Ecto neural progenitor cell (in vitro differentiated cells): ENCODE data around the gene UNC13B.
"Not testable (repeated sequence)": the region's sequence is repeated elsewhere in the genome, so short reads cannot be mapped to it uniquely, and the experiment has no call there.

Source experiments
- DNase-seq: peaks from one replicate; pipeline ENCODE4 v3.0.0-alpha.2; 2018; ENCODE audit warnings: low spot score

UNC13B gene

DNA sequence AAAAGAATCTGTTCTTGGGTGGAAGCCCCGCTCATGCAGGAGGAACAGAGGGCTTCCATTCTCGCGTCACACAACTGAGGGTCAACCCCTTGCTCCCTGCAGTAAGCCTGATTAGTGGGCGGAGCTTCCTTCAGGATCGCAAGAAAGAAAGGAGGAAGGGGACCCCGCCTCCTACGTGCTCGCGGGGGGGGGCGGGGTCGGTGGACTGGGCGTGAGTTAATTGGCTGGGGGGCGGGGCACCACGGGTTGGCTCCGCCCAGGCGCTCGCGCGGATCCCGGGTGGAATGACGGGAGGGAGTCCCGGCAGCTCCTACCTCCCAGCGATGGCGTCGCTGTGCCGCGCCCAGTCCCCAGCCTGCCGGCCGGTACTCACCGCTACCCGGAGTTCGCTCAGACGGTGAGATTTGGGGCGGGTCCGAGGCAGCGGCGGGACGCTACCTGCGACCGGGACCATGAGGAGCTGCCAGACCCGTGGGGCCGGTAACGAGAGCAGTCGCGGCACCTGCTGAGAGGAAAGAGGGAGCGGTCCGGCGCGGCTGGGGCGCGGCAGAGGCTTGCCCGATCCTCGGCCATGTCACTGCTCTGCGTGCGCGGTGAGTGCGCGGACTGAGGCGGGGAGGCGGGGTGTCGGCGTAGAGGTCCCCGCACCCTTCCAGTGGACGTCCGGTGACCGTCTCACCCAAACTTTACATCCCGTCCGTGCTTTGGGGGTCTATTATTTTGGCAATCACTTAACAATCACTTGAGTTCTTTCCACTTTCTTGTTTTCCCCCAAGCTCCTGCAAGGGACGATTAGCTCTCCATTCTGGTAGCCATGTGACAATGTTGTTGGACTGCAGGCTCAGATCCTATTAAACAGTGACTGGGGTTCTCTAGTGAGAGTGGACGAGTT is at the start of gene UNC13B:
TSS of gene UNC13B (plus strand) at position 297 of the 892 bp plus-strand sequence. CDS start at position 572, 275 bp downstream.
- DNase-seq: peak; percentile 98

DNA sequence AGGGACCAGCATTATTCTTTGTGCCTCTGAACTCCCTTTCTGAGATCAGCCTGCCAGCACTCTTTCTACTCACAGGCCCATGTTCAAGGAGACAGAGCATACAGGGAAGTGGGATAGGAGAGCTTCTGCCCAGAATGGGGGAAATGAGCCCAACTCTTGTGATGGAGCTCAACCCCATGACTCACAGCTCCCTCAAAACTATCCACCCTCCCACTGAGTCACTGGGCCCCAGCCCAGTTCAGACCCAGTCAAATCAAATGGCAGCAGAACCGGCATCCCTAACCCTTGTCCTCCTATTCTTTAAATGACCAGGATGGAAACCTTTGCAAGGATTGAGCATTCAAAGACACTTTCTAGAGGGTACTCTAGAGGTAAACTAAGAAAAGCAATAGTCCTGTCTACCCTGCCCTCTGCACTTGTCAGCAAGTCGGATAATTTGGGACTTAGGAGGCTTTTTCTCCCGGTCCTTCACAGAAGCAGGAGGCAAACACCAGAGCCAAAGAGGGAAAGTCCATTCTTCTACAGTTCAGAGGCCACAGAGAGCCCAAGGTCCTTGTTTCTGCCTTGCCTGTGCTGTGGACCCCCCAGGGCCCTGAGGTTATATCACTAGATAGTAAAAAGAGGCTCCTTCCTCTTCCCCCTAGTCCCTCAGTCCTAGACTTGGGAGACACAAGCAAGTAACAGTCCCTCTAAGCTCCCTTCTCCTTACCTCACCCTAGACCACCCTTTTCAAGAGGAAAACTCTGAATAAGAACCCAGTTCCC is 49.4 kb upstream of the UNC13B start:
- DNase-seq: no peak

DNA sequence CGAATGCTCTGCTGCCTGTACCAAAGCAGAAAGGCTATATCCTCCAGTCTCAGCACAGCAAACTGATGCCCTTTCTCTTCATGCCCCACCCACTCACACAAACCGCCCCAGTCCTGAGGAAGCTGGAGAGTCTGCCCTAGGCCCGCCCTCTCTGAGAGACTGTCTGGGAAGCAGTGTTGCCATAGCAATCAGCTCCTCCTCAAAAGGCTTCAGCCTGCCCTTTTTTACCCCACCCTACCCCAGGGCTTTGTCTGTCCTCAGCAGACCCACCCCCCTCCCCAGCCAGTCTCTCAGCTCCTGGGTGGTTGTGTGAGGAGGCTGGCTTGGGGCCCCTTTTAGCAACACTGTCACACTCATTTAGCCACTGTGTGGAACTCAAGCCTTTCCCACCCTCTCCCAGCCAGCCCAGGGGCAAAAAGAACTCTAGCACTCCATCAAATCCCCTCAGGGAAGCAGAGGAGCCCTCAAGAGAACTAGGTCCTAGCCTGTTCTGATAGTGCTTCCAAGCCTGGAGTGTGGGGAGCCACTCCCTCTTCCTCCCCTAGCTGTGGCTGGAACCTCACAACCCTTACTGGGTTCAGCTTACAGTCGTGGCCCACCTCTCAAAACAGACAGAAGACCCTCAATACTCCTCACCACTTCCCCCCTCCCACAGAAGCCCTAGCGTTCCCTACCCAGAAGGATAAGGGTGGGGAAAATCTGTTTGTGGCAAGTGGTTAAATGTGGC is 47.5 kb upstream of the UNC13B start:
- peak; percentile 93 for DNase-seq

DNA sequence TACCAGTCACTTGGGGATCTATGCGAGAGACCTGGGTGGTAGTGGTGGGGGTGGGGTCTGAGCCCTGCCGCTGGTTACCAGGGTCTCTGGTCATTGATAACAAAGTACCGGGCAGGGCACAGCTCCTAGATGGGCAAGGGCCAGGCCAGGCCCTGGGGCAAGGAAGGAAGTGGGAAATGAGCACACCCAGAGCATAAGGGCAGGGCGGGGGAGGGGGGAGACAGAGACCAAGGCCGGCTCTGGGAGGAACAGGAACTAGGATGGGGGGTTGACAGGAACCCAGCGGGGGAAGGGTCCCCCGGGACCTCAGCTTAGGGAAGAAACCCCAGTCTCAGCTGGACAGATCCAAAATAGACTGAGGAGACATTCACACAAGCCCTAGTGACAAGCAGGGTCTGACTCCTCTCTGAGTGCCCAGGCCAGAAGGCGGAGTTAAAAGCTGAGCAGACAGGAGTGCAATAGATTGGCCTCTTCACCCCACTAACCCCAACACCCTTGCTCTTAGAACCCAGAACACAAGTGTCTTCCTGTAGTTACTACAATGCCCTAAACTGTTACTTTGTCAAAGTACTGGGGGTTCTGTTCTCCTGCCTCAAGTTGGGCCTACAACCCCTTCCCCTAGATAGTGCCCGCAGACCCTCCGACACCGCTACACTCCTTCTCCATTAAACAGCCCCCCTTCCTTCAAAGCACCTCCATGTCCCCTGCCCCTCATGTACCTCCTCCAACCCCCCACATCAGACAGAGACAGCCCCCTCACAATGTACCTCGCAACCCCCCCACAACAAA is 46.8 kb upstream of the UNC13B start:
- DNase-seq: peak; percentile 66

DNA sequence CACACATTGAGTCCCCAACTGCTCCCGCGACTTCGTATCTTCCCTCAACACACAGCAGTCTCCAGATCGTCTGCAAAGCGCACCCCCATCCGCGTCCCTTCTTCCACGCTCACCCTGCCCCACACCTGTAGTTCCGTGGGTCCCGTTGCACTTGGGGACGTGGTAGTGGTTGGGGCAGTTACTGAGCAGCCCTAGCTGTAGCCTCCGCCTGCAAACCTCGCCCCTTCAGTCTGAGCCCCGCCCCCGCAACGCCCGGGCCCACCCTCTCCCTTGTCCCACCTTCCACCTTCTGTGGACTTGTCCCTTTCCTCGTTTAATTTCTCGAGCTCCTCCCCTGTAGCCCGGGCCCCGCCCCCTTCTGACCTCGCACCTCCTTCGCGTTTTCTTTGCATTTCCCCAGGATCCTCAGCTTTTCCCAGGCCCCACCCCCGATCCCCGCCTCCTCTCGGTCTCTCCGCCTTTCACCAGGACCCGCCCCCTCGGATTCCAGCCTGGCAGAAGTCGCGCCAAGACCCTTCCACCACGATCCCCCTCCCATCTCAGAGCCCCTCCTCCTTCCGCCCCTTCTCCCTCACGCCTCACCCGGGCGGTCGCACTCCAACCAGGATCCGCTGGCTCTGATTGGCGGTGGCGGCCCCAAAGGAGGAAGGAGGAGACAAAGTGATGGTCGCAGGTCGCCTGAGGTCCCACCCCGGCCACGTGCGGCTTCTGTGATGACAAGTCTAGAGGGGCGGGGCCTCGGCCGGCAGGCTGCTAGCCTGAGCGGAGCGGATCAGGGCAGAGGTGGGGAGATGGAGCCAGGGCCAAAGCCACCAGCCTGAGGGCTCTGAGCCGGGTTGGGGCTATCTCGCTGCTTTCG is 45.9 kb upstream of the UNC13B start, which contains the start of gene ATOSB:
TSS of gene ATOSB (minus strand) at position 183 of the 859 bp plus-strand sequence. CDS start 7,588 bp downstream, outside the sequence.
- DNase-seq: peak; percentile 100

DNA sequence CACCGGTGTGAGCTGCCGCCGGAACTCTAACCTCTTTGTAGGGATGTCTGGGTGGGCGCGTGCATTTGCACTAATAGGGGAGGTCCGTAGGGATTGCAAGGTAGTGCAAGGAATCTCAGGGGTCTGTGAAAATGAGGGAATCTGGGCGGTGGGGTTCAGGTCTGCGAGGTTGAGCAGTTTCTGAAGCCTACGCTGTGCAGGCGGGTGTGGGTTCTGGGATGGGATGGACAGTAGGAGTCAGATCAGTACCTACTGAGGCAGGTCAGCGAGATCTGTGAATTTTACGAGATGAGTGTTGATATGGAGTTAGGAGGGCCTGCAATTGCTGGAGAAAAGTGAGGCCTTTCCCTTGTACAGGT is 45.3 kb upstream of the UNC13B start:
- no peak for DNase-seq

DNA sequence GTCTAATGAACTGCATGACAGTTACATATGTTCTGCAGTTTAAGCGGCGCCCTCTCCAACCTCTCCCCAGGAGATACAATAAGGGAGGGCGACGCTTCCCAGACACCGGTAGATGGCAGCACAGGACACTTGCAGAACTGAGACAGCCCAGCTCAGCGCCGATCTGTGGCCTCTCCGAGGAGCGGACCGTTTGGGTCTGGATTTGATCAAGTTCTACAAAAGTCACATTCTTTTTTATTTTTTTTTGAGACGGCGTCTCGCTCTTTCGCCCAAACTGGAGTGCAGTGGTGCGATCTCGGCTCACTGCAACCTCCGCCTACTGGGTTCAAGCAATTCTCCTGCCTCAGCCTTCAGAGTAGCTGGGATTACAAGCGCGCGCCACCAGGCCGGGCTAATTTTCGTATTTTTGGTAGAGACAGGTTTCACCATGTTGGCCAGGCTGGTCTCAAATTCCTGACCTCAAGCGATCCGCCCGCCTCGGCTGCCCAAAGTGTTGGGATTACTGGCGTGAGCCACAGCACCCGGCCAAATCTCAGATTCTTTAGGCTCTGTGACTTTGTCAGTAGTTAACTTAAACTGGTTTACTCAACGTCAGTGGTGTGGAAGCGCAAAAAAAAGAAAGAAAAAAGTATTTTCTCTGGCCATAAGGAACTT is 44.8 kb upstream of the UNC13B start:
- peak; percentile 92 for DNase-seq

GRCh38 chr9:35134920-35135319 is 26.9 kb upstream of the UNC13B start:
- no peak for DNase-seq

- no peak for DNase-seq
These were observed 25.8 kb upstream of the UNC13B start for GRCh38 chr9:35135988-35136387.

GRCh38 chr9:35136866-35137265 is 24.9 kb upstream of the UNC13B start:
- no peak for DNase-seq

DNA sequence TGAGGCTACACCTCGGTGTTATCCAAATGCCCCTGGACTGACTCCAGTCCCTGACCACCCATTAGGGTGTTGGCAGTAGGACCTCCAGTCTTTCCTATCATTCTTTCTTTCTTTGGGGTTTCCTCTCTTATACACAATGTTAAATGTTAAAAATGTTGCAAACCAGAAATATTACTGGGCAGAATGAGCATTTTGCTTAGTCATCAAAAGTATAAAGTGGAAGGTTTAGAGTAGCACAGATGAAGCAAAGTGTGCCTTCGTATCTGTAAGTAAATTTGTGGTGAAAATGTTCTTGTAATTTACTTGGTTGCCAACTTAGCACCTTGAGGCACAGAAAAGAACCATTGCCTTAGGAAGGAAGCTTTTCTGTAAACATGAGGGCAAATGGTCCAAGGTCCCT is 21.7 kb upstream of the UNC13B start:
- DNase-seq: no peak

GRCh38 chr9:35142037-35142436 is 19.8 kb upstream of the UNC13B start:
- DNase-seq: no peak

DNA sequence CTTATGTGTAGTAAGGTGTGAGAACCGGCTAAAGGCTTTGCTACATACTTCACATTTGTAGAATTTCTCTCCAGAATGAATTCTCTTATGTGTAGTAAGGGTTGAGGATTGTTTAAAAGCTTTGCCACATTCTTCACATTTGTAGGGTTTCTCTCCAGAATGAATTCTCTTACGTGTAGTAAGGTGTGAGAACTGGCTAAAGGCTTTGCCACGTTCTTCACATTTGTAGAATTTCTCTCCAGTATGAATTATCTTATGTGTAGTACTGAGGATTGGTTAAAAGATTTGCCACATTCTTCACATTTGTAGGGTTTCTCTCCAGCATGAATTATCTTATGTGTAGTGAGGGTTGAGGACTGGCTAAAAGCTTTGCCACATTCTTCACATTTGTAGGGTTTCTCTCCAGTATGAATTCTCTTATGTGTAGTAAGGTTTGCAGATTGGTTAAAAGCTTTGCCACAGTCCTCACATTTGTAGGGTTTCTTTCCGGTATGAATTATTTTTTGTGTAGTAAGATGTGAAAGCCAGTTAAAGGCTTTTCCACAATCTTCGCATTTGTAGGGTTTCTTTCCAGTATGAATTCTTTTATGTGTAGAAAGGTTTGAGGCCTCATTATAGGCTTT is 13.8 kb upstream of the UNC13B start:
- DNase-seq: not testable (repeated sequence)

DNA sequence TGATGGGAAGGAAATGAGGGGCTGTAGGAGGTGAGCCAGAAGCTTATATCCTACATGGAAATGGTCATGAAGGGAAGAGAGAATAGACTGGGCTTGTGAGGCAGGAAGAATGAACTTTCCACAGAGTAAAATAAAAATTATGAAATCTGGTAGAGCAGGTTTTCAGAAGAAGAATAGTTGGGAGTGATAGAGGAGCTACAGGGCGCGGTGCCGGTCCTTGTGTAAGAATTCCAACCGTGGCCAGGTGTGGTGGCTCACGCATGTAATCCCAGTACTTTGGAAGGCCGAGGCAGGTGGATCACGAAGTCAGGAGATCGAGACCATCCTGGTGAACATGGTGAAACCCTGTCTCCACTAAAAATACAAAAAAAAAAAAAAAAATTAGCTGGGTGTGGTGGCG is 8.9 kb upstream of the UNC13B start:
- DNase-seq: no peak

DNA sequence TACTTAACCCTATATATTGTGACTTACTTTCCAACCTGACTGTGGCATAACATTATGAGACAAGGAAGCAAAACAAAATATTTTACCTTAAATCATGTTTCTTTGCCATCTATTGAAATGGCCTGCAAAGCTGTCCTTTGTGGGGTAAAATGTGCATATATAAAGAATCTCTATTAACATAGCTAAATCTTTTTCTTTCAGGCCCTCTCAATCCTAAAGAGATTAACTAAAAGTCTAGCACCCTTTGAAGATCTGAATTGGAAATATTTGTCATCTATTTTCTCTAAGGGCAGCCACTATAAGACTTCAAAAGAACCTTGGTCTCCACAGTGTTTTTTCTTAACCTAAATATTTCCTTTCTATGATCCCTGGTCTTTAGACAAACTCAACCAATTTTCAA is 5.0 kb upstream of the UNC13B start:
- DNase-seq: no peak

DNA sequence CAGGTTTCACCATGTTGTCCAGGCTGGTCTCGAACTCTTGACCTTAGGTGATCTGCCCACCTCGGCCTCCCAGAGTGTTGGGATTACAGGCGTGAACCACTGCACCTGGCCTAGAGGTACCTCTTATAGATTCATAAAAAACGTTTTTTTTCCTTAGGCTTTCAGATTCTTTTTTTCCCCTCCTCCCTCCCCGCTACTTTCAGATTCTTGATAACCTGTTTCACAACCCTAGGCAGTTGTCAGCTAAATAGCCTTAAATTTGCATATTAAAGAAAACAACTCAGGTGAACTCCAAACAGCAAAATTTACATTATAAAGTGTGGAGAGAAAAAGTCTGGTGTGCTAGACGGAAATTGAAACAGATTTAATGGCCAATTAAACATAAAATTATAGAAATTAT is 4.0 kb upstream of the UNC13B start:
- not testable (repeated sequence) for DNase-seq

- DNase-seq: no peak
These were observed 3.1 kb upstream of the UNC13B start for GRCh38 chr9:35158501-35159280.

- no peak for DNase-seq
These were observed 951 bp downstream of the UNC13B start for GRCh38 chr9:35162605-35163315.
